HG03095 (cell line): ENCODE measurements around the gene SLC38A3.
A peak's percentile ranks its signal among the peaks of the same experiment; 100 is the strongest.
"Not testable (repeated sequence)": the region's sequence is repeated elsewhere in the genome, so short reads cannot be mapped to it uniquely, and the experiment has no call there.

Experiments
- ATAC-seq: cut with Tn5 transposase; IDR thresholded peaks from one replicate; pipeline ENCODE4 v1.9.1; 2021; ENCODE audit warnings: moderate library complexity; ENCODE audit not compliant: unreplicated experiment

Gene SLC38A3

DNA sequence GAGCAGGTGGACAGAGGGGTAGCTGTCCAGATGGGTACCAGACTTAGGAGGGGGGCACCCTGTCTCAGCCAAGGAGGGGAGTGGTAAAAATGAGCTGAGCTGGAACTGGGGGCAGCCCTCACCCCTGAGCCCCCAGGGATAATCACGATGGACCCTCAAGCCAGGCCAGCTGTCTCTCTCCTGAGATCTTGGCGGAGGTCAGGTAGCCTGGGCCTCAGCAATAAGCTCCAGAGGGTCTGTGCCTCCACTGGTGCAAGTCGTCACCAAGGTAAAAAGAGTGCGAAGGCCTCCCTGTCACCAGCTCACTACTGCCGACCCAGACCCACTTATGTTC, 5.1 kb downstream of the SLC38A3 start:
- ATAC-seq = no peak

DNA sequence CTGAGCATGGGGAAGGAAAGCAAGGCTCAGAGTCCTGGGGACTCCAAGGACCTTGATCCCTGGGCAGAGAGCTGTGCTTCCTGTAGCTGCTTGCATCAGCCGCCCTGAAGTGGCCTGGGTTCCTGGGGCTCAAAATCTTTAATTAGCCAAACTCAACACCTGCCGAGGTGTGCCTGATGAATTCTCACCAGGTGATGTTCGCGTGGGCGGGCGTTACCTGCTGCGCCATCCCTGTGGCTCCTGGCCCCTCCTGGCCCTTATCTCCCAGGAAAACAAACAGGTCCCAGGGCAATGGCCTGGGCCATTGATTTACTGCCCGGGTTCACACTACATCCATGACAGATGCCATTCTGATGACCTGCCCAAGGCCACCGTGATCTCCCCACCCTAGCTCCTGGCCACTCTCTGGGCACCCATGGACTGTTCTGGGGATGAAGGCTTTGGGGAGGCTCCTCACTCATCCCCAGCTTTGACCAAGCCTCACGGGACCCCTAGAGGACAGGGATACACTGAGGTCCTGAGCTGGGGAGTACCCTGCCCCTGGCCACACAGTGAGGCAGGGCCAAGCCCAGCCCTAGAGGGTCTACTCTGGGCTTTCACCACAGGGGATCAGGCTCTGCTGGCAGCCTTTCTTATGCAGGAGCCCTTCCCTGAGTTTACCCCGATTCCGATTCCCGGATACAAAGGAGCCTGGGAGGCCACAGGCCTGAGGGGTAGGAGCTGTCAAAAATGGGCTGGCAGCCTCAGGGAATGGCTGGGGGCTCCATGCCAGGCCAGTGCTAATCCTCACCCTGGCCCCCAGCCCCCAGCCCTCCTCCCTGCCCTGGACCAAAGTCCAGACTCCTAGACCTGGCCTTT, 5.7 kb downstream of the SLC38A3 start:
- ATAC-seq = no peak

DNA sequence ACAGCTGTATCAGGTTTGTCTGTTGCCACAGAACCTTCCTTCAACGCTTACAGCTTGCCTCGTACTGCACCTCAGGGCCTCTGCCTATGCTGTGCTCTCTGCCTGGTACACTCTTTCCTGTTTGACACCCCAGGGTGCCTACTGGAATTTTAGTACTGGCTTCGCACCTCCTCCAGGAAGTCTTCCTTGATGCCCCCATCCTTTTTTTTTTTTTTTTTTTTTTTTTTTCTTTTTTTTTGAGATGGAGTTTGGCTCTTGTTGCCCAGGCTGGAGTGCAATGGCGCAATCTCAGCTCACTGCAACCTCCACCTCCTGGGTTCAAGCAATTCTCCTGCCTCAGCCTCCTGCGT, 6.3 kb downstream of the SLC38A3 start:
- ATAC-seq = not testable (repeated sequence)

DNA sequence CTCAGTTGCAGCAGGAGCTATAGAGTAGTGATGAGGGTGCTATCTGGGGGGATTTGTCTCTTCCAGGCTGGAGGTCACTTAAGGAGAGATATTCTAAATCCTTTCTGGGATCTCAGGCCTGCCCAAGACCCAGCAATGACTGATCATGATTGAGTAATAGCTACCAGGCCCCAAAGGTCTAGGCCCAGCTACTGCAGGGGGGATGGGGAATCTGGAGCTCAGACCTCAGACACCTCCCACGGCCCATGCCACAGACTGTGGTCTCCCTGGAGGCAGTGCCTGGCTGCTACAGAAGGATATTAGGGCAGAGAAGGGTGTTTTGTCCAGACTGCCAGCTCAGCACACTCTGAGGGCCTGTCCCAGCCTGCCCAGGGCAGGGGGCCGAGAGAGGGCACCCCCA, 6.9 kb downstream of the SLC38A3 start:
- ATAC-seq = no peak

- ATAC-seq = no peak
These were observed 7.4 kb downstream of the SLC38A3 start for GRCh38 chr3:50212502-50212901.

GRCh38 chr3:50212971-50213370, 7.9 kb downstream of the SLC38A3 start:
- no peak for ATAC-seq

DNA sequence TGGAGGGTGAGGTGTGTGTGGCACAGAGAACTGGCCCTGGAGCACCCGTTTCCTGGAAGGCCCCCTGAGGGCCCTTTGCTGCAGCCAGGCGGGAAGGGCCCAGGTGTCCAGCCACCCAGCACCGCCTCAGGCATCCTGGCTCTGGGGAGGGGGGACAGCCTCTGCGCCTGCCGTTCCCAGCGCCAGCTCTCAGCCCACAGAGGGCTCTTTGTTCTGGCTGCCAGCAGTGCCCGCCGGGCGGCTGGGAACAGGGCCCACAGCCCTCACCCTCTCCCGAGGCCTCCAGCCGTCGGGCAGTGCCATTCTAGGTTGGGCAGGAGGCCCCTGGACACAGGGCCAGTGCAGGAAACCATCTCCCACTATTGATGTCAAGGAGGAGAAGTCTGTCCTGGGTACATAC, 8.3 kb downstream of the SLC38A3 start:
- no peak for ATAC-seq

GRCh38 chr3:50214824-50215223, 9.8 kb downstream of the SLC38A3 start:
- ATAC-seq = no peak

- ATAC-seq = no peak
These were observed 10.5 kb downstream of the SLC38A3 start for GRCh38 chr3:50215529-50215928.

- ATAC-seq = no peak
These were observed 12.6 kb downstream of the SLC38A3 start for GRCh38 chr3:50217681-50218080.

GRCh38 chr3:50218448-50218847, 13.4 kb downstream of the SLC38A3 start:
- ATAC-seq = no peak

DNA sequence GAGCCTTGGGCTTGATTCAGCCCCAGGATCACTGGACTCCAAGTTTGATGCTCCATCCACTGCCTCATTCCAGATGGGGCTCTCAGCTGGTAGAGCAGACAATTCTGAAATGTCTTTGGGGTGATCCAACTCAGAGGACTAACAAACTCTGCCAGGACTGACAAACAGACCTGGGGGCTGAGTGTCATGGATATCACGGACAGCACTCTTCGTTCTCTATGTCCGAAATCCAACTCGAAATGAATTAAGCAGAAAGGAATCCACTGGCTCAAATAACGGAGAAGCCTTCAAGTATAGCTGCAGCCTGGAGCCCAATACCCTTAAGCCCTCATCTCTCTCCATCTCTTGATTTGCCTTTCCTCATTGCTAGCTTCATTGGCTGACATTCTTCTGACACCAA, 14.2 kb downstream of the SLC38A3 start:
- no peak for ATAC-seq

- no peak for ATAC-seq
These were observed 15.0 kb downstream of the SLC38A3 start for GRCh38 chr3:50220109-50220508.

DNA sequence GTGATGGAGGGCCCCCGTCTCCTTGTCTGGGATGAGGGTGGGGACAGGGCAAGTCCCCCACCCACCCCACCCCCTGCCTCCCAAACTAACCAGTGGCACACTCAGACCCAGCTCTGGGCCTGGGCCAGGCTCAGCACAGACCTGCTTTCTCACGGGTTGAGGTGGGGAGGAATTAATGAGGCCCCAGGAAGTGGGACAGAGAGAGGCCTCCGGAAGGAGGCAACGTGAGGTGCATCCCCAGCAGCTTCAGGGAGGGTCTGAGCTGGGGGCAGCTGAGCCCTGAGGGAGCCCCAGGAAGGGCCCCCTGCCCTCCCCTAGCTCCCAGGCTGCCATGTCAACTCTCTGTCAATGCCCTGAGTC, 16.0 kb downstream of the SLC38A3 start:
- no peak for ATAC-seq

DNA sequence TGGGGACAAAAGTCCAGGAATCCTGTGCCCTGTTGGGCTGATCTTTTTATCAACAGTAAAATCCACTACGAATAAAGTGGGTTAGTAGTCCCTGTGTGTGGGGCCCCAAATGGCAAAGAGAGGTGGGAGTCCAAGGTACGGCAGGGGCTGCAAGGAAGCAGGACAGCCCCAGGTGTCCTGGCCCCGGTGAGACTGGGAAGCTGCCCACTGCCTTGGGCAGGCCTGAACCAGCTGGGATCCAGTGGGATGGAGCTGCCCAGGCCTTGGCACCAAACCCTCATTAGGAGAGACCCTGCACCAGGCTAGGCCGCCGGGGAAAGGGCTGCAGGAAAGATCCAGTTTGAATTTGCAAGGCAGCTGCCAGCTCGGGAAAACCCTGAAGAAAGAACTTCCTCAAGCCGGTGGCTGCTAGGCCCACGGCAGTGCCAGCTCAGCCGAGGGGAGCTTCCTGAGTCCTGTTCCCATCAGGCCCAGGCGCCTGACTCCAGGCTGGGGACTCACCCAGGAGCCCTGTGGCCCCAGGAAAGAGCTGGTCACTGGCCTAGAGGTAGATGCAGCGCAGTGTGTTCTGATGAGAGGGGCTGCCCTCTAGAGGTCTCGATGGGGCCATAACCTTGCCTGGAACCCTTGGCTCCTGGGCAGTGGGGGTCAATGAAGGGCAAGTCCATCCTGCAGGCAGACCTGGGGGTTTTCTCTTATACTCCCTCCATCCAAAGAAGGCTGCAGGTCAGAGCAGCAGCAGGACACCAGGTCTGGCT, 16.5 kb downstream of the SLC38A3 start:
- no peak for ATAC-seq

- ATAC-seq = no peak
These were observed 17.1 kb downstream of the SLC38A3 start for GRCh38 chr3:50222169-50222528.

GRCh38 chr3:50224639-50225038, 19.6 kb downstream of the SLC38A3 start:
- ATAC-seq = no peak

DNA sequence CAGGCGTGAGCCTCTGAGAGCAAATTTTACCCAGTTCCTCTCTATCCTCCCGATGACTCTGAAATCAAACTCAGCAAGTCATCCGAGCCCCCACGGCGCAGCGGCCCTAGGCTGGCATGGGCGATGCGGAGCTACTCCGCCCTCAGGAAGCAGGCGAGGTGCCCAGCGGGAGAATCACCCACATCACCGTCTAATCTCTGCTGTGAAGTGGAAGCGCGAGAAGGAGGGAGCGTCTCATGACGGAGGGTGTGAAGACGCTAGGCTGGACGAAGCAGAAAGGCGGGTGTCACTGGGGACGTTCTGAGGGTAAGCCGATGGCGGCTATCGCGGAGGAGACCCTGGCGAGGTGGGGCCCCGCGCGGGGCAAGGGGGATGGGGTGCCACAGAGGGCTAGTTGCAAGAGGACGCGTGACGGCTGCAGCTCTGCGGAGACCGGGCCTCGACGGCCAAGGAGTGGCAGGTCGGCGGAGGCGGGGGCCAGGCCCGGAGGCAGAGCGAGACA, 21.9 kb downstream of the SLC38A3 start:
- peak; percentile 18 for ATAC-seq

DNA sequence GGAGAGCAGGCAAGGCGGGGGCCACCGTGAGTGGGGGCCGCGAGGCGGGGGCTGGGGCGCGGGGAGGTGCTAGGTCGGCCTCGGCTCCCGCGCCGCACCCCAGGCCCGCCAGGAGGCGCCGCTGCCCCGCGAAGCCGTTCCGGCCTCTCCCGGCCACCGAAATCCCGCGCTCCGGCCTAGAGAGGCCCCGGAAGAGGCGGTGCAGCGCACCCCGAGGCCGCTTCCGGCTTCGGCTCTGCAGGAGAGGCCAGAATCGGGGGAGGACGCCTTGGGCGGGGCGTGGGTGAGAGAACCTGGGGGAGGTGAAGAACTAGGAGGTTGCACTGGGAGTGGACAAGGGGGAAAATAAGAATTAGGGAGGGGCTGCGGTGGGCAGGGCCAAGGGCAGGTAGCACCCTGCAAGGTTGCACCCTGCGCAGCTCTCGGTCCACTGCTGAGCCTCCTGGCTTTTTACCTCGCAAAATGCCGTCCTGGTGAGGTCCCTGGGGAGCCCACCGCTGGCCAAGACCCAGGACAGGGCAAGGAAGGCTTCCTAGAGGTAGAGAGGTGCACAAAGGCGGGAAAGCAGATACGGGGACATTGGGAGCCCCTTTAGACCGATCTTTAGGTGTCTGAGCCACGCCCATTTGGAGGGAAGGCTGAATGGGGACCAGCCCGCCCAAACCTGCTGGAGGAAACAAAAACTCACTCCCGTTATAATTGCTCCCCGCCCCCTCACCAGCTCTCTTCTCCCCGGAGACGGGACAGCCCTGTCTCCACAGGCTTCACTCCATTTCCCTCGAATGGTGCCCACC, 22.5 kb downstream of the SLC38A3 start:
- ATAC-seq = peak; percentile 83

- not testable (repeated sequence) for ATAC-seq
These were observed 23.2 kb downstream of the SLC38A3 start for GRCh38 chr3:50228184-50228763.

DNA sequence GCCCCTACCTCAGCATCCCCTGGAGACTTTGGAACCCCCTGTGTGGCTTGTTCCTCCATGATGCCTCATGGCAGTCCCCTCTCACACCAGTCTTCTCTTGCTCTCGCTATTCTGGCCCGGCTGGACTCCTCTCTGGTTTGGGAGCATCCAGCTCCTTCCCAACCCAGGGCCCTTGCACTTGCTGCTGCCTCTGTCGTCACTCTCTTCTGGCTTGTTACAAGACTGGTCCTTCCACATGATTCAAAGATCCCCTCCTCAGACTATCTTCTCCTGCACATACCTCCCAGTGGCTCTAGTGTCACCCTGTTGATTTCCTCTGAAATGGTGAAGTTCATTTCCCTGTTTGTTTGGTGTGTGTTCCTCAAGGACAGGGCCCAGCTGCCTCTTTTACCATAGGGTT, 24.4 kb downstream of the SLC38A3 start:
- no peak for ATAC-seq
